Measurements from ENCODE around the gene FOXO1.

Gene FOXO1

GRCh38 chr13:40644838-40645604 lies 21.4 kb downstream of the FOXO1 start:
- ChIA-PET CTCF (no interaction called here), POLR2A (no interaction called here)
- H3K4me3 ChIP-seq (ENCODE audit: low read depth, low read length) = no peak overlapping the region
- no peak for DNase-seq (ENCODE audit: low read depth, low spot score)
- TF ChIP-seq CTCF (IDR thresholded peaks at IDR 0.05; ENCODE audit: insufficient read depth, low read length, missing control alignments) = no peak

- TF ChIP-seq CTCF (IDR thresholded peaks at IDR 0.05; ENCODE audit: insufficient read depth, low read length, missing control alignments) = no peak
- DNase-seq (ENCODE audit: low read depth, low spot score) = no peak
- CTCF ChIA-PET = no interaction called here
- POLR2A ChIA-PET = no interaction called here
- H3K4me3 ChIP-seq (ENCODE audit: low read depth, low read length) = no peak overlapping the region
Measured at GRCh38 chr13:40640845-40641458, 25.5 kb downstream of the FOXO1 start.

GRCh38 chr13:40640202-40640601 lies 26.2 kb downstream of the FOXO1 start:
- TF ChIP-seq CTCF (IDR thresholded peaks at IDR 0.05; ENCODE audit: insufficient read depth, low read length, missing control alignments) = no peak
- H3K4me3 ChIP-seq (ENCODE audit: low read depth, low read length) = no peak overlapping the region
- POLR2A ChIA-PET = no interaction called here
- DNase-seq (ENCODE audit: low read depth, low spot score) = no peak
- CTCF ChIA-PET = no interaction called here

- TF ChIP-seq CTCF (IDR thresholded peaks at IDR 0.05; ENCODE audit: insufficient read depth, low read length, missing control alignments) = no peak
- no peak overlapping the region for H3K4me3 ChIP-seq (ENCODE audit: low read depth, low read length)
- CTCF ChIA-PET = no interaction called here
- no peak for DNase-seq (ENCODE audit: low read depth, low spot score)
- POLR2A ChIA-PET = no interaction called here
Measured at GRCh38 chr13:40639221-40639681, 27.2 kb downstream of the FOXO1 start.

GRCh38 chr13:40637643-40638042 lies 28.8 kb downstream of the FOXO1 start:
- ChIA-PET POLR2A (no interaction called here), CTCF (no interaction called here)
- no peak overlapping the region for H3K4me3 ChIP-seq (ENCODE audit: low read depth, low read length)
- no peak for DNase-seq (ENCODE audit: low read depth, low spot score)
- no peak for TF ChIP-seq CTCF (IDR thresholded peaks at IDR 0.05; ENCODE audit: insufficient read depth, low read length, missing control alignments)

GRCh38 chr13:40635315-40635995 lies 31.0 kb downstream of the FOXO1 start:
- CTCF ChIA-PET = no interaction called here
- H3K4me3 ChIP-seq (ENCODE audit: low read depth, low read length) = no peak overlapping the region
- no peak for DNase-seq (ENCODE audit: low read depth, low spot score)
- POLR2A ChIA-PET = no interaction called here
- no peak for TF ChIP-seq CTCF (IDR thresholded peaks at IDR 0.05; ENCODE audit: insufficient read depth, low read length, missing control alignments)
